ENCODE measurements around the gene HMGB2. TPM values are rescaled to one million over a fixed set of nuclear protein-coding genes. Genes with fewer than 3 reads are reported as not detected.
A peak's percentile ranks its signal among the peaks of the same experiment; 100 is the strongest.

Gene HMGB2
- total RNA-seq, 1 donor from 2014 or later, result 27.9 TPM

DNA sequence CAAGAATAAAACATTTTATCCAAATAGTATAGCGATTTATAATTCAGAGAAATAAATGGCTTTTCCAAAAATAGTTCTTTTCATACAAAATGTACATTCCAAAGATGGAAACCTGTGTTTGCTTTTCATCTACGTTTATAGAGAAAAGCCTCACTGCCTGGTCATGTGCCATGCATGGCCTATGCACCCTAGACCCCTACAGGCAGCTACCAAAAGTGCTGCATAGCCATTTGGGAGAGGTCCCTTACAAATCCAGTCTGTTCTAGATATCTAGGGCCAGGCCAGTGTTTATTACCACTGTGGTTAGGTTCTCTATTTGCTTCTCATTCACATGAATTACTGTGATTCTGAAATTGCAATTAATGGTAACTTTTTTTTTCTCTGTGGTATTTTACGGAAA lies 17.2 kb downstream of the HMGB2 start:
- DNase-seq (ENCODE audit: low read depth) (no peak), FAIRE-seq (no peak)
- TF ChIP-seq, protein P1, sequence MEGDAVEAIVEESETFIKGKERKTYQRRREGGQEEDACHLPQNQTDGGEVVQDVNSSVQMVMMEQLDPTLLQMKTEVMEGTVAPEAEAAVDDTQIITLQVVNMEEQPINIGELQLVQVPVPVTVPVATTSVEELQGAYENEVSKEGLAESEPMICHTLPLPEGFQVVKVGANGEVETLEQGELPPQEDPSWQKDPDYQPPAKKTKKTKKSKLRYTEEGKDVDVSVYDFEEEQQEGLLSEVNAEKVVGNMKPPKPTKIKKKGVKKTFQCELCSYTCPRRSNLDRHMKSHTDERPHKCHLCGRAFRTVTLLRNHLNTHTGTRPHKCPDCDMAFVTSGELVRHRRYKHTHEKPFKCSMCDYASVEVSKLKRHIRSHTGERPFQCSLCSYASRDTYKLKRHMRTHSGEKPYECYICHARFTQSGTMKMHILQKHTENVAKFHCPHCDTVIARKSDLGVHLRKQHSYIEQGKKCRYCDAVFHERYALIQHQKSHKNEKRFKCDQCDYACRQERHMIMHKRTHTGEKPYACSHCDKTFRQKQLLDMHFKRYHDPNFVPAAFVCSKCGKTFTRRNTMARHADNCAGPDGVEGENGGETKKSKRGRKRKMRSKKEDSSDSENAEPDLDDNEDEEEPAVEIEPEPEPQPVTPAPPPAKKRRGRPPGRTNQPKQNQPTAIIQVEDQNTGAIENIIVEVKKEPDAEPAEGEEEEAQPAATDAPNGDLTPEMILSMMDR (IDR thresholded peaks at IDR 0.05; ENCODE audit: insufficient read depth, low read length, severe bottlenecking), result no peak
- Histone ChIP-seq H3K27me3 (ENCODE audit: control insufficient read depth, insufficient read depth, low read length) (no peaks in the 10 kb centered on the region), H3K4me3 (ENCODE audit: low read depth, low read length) (no peak overlapping the region), H3K36me3 (ENCODE audit: control insufficient read depth, insufficient read depth, low read length) (peaks cover 2% of the 10 kb centered on the region)

DNA sequence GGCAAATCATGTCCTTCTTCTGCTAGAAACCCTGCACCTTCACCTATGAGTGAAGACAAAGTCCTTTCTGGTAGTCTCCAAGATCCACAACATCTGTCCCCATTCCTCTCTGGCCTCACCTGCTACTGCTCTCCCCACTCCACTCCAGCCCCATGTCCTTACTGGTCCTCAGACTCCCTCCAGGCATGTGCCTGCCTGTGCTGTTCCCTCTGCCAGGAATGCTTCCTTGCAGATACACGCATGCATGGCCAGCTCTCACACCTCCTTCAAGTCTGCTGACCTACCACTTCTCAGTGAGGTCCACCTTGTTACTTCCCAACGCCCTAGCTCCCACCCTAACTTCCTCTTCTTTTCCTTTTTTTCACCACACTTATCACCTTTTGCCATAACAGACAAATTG lies 18.1 kb downstream of the HMGB2 start:
- H3K4me3 ChIP-seq (ENCODE audit: low read depth, low read length), result no peak overlapping the region
- H3K27me3 ChIP-seq (ENCODE audit: control insufficient read depth, insufficient read depth, low read length), result no peaks in the 10 kb centered on the region
- DNase-seq (ENCODE audit: low read depth), result peak; percentile 66
- H3K36me3 ChIP-seq (ENCODE audit: control insufficient read depth, insufficient read depth, low read length), result peaks cover 2% of the 10 kb centered on the region
- TF ChIP-seq, protein P1 (IDR thresholded peaks at IDR 0.05; ENCODE audit: insufficient read depth, low read length, severe bottlenecking), result no peak
- FAIRE-seq, result no peak

DNA sequence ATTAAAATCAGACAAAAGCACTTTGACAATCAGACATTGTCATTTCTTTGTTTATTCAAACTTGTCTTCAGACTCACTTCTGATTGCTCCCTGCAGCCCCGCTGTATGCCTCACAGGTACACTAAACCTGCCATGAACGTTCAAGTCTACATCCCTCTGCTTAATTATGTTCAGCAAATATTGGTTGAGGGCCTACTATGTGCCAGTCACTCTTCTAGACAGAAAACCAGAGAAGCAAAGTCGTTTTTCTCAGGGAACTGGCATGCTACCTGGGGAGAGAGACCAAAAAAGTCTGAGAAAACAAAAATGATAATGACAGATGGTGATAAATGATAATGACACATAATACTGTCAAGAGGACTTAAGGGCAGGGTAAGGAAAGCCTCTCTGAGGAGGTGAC lies 19.4 kb downstream of the HMGB2 start:
- peaks cover 2% of the 10 kb centered on the region for H3K36me3 ChIP-seq (ENCODE audit: control insufficient read depth, insufficient read depth, low read length)
- DNase-seq (ENCODE audit: low read depth) (no peak), FAIRE-seq (no peak)
- no peaks in the 10 kb centered on the region for H3K27me3 ChIP-seq (ENCODE audit: control insufficient read depth, insufficient read depth, low read length)
- no peak overlapping the region for H3K4me3 ChIP-seq (ENCODE audit: low read depth, low read length)
- TF ChIP-seq, protein P1 (IDR thresholded peaks at IDR 0.05; ENCODE audit: insufficient read depth, low read length, severe bottlenecking), result no peak

DNA sequence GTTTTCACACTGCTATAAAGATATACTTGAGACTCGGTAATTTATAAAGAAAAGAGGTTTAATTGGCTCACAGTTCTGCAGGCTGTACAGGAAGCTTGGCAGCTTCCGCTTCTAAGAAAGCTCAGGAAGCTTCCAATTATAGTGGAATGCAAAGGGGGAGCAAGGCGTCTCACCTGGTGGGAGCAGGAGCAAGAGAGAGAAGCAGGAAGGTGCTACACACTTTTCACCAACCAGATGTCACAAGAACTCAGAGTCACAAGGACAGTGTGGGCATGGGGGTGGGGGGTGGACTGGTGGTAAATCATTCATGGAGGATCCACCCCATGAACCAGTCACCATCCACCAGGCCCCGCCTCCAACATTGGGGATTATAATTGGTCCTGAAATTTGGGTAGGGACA lies 22.8 kb downstream of the HMGB2 start:
- FAIRE-seq (no peak), DNase-seq (ENCODE audit: low read depth) (no peak)
- H3K4me3 ChIP-seq (ENCODE audit: low read depth, low read length), result no peak overlapping the region
- H3K36me3 ChIP-seq (ENCODE audit: control insufficient read depth, insufficient read depth, low read length), result peaks cover 2% of the 10 kb centered on the region
- TF ChIP-seq, protein P1 (IDR thresholded peaks at IDR 0.05; ENCODE audit: insufficient read depth, low read length, severe bottlenecking), result no peak
- no peaks in the 10 kb centered on the region for H3K27me3 ChIP-seq (ENCODE audit: control insufficient read depth, insufficient read depth, low read length)

DNA sequence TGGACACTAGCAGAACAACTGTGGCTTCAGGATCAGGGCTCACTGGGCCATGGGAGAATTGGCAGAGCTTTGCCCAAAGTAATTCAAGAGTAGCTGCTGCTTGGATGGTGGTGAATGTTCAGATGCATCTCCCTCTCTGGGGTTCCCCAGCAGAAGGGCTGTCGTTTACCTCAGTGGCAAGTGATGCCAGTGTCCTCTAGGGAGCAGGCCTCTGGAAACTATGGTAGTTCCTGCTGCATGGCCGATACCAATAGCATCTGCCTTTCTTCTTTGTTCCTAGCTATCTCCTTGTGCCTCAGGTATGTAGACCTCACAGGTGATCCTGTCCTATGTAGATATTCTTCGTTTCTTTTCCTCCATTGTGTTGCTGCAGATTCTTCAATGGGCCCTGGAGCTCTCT lies 26.4 kb downstream of the HMGB2 start:
- no peak for DNase-seq (ENCODE audit: low read depth)
- H3K27me3 ChIP-seq (ENCODE audit: control insufficient read depth, insufficient read depth, low read length), result no peaks in the 10 kb centered on the region
- no peaks in the 10 kb centered on the region for H3K36me3 ChIP-seq (ENCODE audit: control insufficient read depth, insufficient read depth, low read length)
- H3K4me3 ChIP-seq (ENCODE audit: low read depth, low read length), result no peak overlapping the region
- TF ChIP-seq, protein P1 (IDR thresholded peaks at IDR 0.05; ENCODE audit: insufficient read depth, low read length, severe bottlenecking), result no peak
- peak; percentile 40 for FAIRE-seq

DNA sequence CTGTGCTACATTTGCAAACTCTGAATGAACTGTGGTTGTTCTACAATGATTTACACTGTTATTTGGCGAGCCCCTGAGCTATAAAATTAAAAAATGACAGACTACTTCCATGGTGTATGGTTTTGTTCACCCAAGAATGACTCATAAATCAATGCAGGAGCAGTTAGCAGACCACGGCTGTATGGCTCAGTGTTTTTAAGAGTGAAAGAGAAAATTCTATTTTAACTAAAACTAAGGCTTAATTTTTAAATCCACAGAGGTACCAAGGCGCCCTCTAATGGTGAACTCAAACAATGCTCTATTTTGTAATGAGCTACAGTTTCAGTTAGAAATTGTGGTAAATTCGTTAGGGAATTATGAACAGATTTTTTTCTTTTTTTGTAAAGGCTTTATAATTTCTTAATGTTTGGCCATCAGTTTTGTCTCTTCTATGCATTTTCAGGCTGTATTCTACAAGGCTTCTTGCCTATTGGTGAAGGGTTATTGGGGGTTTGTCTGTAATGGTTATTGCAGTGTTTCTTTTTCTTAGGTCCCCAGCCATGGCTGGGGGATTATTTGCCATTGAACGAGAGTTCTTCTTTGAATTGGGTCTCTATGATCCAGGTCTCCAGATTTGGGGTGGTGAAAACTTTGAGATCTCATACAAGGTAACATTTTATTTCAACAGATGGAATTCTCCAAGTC lies 32.5 kb downstream of the HMGB2 start:
- Histone ChIP-seq H3K4me3 (ENCODE audit: low read depth, low read length) (no peak overlapping the region), H3K27me3 (ENCODE audit: control insufficient read depth, insufficient read depth, low read length) (no peaks in the 10 kb centered on the region), H3K36me3 (ENCODE audit: control insufficient read depth, insufficient read depth, low read length) (no peaks in the 10 kb centered on the region)
- TF ChIP-seq, protein P1 (IDR thresholded peaks at IDR 0.05; ENCODE audit: insufficient read depth, low read length, severe bottlenecking), result peak; percentile 55
- DNase-seq (ENCODE audit: low read depth), result peak; percentile 12
- FAIRE-seq, result no peak
